Mucosa of stomach (tissue), 1 donor: Measurements from ENCODE around the gene SLC3A2.

Experiments
- H3K27me3 ChIP-seq: one replicate; pipeline ENCODE4 v1.7.0; 2013; ENCODE audit warnings: mild to moderate bottlenecking, low read length; ENCODE audit not compliant: control insufficient read depth, insufficient read depth
- H3K36me3 ChIP-seq: one replicate; pipeline ENCODE4 v1.7.0; 2013; ENCODE audit warnings: low read length; ENCODE audit not compliant: control insufficient read depth, insufficient read depth
- H3K4me1 ChIP-seq: one replicate; pipeline ENCODE4 v1.7.0; 2013; ENCODE audit warnings: mild to moderate bottlenecking, low read length; ENCODE audit not compliant: control insufficient read depth, insufficient read depth
- H3K4me3 ChIP-seq: one replicate; pipeline ENCODE4 v1.7.0; 2013; ENCODE audit warnings: low read length
- H3K9ac ChIP-seq: one replicate; pipeline ENCODE4 v1.7.0; 2013; ENCODE audit warnings: mild to moderate bottlenecking, low read length, moderate library complexity
- H3K9me3 ChIP-seq: one replicate; pipeline ENCODE4 v1.7.0; 2013; ENCODE audit warnings: mild to moderate bottlenecking, low read length, moderate library complexity; ENCODE audit not compliant: control insufficient read depth
- donor health status: Pancreatic carcinoma.

SLC3A2 gene

GRCh38 chr11:62922653-62923431 lies 42.1 kb downstream of the SLC3A2 start:
- Histone ChIP-seq H3K4me1 (peaks cover 36% of the 10 kb centered on the region), H3K4me3 (no peak overlapping the region), H3K9me3 (no peaks in the 10 kb centered on the region), H3K36me3 (no peaks in the 10 kb centered on the region), H3K27me3 (peaks cover 68% of the 10 kb centered on the region), H3K9ac (no peak overlapping the region)

- peaks cover 41% of the 10 kb centered on the region for H3K4me1 ChIP-seq
- H3K4me3 ChIP-seq = no peak overlapping the region
- no peaks in the 10 kb centered on the region for H3K36me3 ChIP-seq
- peaks cover 77% of the 10 kb centered on the region for H3K27me3 ChIP-seq
- no peaks in the 10 kb centered on the region for H3K9me3 ChIP-seq
- no peak overlapping the region for H3K9ac ChIP-seq
These were observed 43.1 kb downstream of the SLC3A2 start for GRCh38 chr11:62923601-62924411.

- Histone ChIP-seq H3K4me3 (no peak overlapping the region), H3K36me3 (no peaks in the 10 kb centered on the region), H3K9ac (no peak overlapping the region), H3K4me1 (peaks cover 41% of the 10 kb centered on the region), H3K27me3 (peaks cover 76% of the 10 kb centered on the region), H3K9me3 (no peaks in the 10 kb centered on the region)
These were observed 44.6 kb downstream of the SLC3A2 start for GRCh38 chr11:62925308-62925707.

- no peak overlapping the region for H3K4me3 ChIP-seq
- H3K36me3 ChIP-seq = no peaks in the 10 kb centered on the region
- H3K4me1 ChIP-seq = peaks cover 38% of the 10 kb centered on the region
- no peaks in the 10 kb centered on the region for H3K9me3 ChIP-seq
- H3K27me3 ChIP-seq = peaks cover 70% of the 10 kb centered on the region
- H3K9ac ChIP-seq = peak overlapping the region; percentile 22
These were observed 45.3 kb downstream of the SLC3A2 start for GRCh38 chr11:62925745-62926679.

GRCh38 chr11:62926680-62927455 lies 46.2 kb downstream of the SLC3A2 start:
- peaks cover 31% of the 10 kb centered on the region for H3K4me1 ChIP-seq
- no peak overlapping the region for H3K9ac ChIP-seq
- H3K27me3 ChIP-seq = peaks cover 64% of the 10 kb centered on the region
- no peaks in the 10 kb centered on the region for H3K9me3 ChIP-seq
- no peak overlapping the region for H3K4me3 ChIP-seq
- no peaks in the 10 kb centered on the region for H3K36me3 ChIP-seq

- H3K27me3 ChIP-seq = peaks cover 52% of the 10 kb centered on the region
- no peaks in the 10 kb centered on the region for H3K9me3 ChIP-seq
- H3K9ac ChIP-seq = no peak overlapping the region
- peaks cover 26% of the 10 kb centered on the region for H3K4me1 ChIP-seq
- H3K36me3 ChIP-seq = no peaks in the 10 kb centered on the region
- H3K4me3 ChIP-seq = no peak overlapping the region
These were observed 47.3 kb downstream of the SLC3A2 start for GRCh38 chr11:62928011-62928410.

- H3K9ac ChIP-seq = no peak overlapping the region
- H3K36me3 ChIP-seq = no peaks in the 10 kb centered on the region
- H3K4me1 ChIP-seq = peaks cover 19% of the 10 kb centered on the region
- no peak overlapping the region for H3K4me3 ChIP-seq
- H3K27me3 ChIP-seq = peaks cover 37% of the 10 kb centered on the region
- no peaks in the 10 kb centered on the region for H3K9me3 ChIP-seq
These were observed 49.5 kb downstream of the SLC3A2 start for GRCh38 chr11:62930157-62930556.

- Histone ChIP-seq H3K9me3 (no peaks in the 10 kb centered on the region), H3K9ac (no peak overlapping the region), H3K36me3 (no peaks in the 10 kb centered on the region), H3K4me3 (no peak overlapping the region), H3K4me1 (peaks cover 18% of the 10 kb centered on the region), H3K27me3 (peaks cover 32% of the 10 kb centered on the region)
These were observed 50.0 kb downstream of the SLC3A2 start for GRCh38 chr11:62930666-62931065.

GRCh38 chr11:62931499-62932278 lies 51.0 kb downstream of the SLC3A2 start:
- Histone ChIP-seq H3K9ac (no peak overlapping the region), H3K27me3 (peaks cover 22% of the 10 kb centered on the region), H3K9me3 (no peaks in the 10 kb centered on the region), H3K4me1 (peaks cover 7% of the 10 kb centered on the region), H3K4me3 (no peak overlapping the region), H3K36me3 (no peaks in the 10 kb centered on the region)

GRCh38 chr11:62933285-62933684 lies 52.6 kb downstream of the SLC3A2 start:
- Histone ChIP-seq H3K9me3 (no peaks in the 10 kb centered on the region), H3K4me1 (peaks cover 1% of the 10 kb centered on the region), H3K36me3 (no peaks in the 10 kb centered on the region), H3K9ac (no peak overlapping the region), H3K27me3 (peaks cover 6% of the 10 kb centered on the region), H3K4me3 (no peak overlapping the region)
